ENCODE measurements around the gene CD300C. TPM values are rescaled to one million over a fixed set of nuclear protein-coding genes. Genes with fewer than 3 reads are reported as not detected.

Gene CD300C
- total RNA-seq, 1 experiment from 2014 or later: not detected

DNA sequence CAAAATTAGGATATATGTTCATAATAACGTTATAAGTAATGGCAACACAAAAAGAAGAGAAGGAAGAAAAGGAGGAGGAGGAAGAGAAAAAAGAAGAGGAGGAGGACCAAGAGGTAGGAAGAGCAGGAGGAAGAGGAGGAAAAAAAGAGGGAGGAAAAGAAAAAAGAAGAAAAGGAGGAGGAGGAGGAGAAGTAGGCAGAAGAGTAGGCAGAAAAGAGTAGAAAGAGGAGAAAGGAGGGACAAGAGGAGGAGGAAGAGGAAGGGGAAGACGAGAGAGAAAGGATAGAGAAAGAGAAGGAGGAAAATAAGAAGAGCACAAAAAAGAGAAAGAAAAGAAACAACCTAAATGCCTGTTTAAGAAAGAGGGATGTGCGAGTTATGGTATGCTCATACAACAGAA, 9.0 kb downstream of the CD300C start:
- no peaks in the 10 kb centered on the region for H3K9me3 ChIP-seq (ENCODE audit: low read depth, low read length, poor library complexity, severe bottlenecking)
- BruUV-seq (replicated peaks): no TSS peak
- DNase-seq (ENCODE audit: low spot score): no peak
- no peak overlapping the region for H3K4me3 ChIP-seq (ENCODE audit: low read depth, low read length, poor library complexity, severe bottlenecking)
- ChIA-PET CTCF (interaction anchor here (0.7 kb wide), 1 partner anchor 253 kb away, joined by 6 read pairs; no protein-coding TSS in a partner anchor), POLR2A (ENCODE audit: low non-redundant PET) (no interaction called here)
- TF ChIP-seq, protein P1, sequence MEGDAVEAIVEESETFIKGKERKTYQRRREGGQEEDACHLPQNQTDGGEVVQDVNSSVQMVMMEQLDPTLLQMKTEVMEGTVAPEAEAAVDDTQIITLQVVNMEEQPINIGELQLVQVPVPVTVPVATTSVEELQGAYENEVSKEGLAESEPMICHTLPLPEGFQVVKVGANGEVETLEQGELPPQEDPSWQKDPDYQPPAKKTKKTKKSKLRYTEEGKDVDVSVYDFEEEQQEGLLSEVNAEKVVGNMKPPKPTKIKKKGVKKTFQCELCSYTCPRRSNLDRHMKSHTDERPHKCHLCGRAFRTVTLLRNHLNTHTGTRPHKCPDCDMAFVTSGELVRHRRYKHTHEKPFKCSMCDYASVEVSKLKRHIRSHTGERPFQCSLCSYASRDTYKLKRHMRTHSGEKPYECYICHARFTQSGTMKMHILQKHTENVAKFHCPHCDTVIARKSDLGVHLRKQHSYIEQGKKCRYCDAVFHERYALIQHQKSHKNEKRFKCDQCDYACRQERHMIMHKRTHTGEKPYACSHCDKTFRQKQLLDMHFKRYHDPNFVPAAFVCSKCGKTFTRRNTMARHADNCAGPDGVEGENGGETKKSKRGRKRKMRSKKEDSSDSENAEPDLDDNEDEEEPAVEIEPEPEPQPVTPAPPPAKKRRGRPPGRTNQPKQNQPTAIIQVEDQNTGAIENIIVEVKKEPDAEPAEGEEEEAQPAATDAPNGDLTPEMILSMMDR (conservative IDR thresholded peaks at IDR 0.05; ENCODE audit: low read depth, low read length): no peak
- TF ChIP-seq EZH2 (IDR thresholded peaks at IDR 0.05; ENCODE audit: borderline replicate concordance, low read depth, low read length, poor library complexity, severe bottlenecking): no peak
- H3K4me1 ChIP-seq (ENCODE audit: insufficient read depth, low read length, poor library complexity, severe bottlenecking): no peaks in the 10 kb centered on the region
- H3K27me3 ChIP-seq (replicated peaks; ENCODE audit: insufficient read depth, low read depth, low read length, poor library complexity): peaks cover 28% of the 10 kb centered on the region
- intact Hi-C loops (cut with micrococcal nuclease; ENCODE audit: unreplicated experiment): no loop called here
- H3K36me3 ChIP-seq (ENCODE audit: insufficient read depth, low read length, poor library complexity, severe bottlenecking): no peaks in the 10 kb centered on the region
- H3K27ac ChIP-seq (ENCODE audit: low read depth, low read length, poor library complexity, severe bottlenecking): no peak overlapping the region

DNA sequence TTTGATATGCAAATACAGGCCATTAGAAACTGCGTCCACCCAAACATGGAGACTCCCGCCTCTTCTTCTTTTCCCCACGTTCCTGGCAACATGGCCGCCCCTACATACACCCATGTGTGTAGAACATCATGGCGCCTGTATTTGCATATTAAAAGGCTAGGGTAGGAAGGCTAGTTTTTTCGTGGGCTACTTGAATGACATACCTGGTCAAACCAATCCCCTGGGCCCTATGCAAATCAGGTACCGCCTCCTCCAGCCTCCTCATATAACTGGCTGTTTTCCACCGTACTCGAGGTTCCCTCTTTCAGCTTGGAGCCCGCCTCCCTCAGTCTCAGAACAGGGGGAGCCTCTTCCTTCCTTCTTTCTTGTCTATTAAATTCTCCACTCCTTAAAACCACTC, 13.8 kb downstream of the CD300C start:
- no peak overlapping the region for H3K27ac ChIP-seq (ENCODE audit: low read depth, low read length, poor library complexity, severe bottlenecking)
- H3K4me3 ChIP-seq (ENCODE audit: low read depth, low read length, poor library complexity, severe bottlenecking): no peak overlapping the region
- no peak for TF ChIP-seq EZH2 (IDR thresholded peaks at IDR 0.05; ENCODE audit: borderline replicate concordance, low read depth, low read length, poor library complexity, severe bottlenecking)
- CTCF ChIA-PET: interaction anchor here (1.4 kb wide), 1 partner anchor 163 kb away, joined by 3 read pairs; no protein-coding TSS in a partner anchor
- no peaks in the 10 kb centered on the region for H3K4me1 ChIP-seq (ENCODE audit: insufficient read depth, low read length, poor library complexity, severe bottlenecking)
- H3K9me3 ChIP-seq (ENCODE audit: low read depth, low read length, poor library complexity, severe bottlenecking): no peaks in the 10 kb centered on the region
- H3K36me3 ChIP-seq (ENCODE audit: insufficient read depth, low read length, poor library complexity, severe bottlenecking): no peaks in the 10 kb centered on the region
- no TSS peak for BruUV-seq (replicated peaks)
- intact Hi-C loops (cut with micrococcal nuclease; ENCODE audit: unreplicated experiment): no loop called here
- peak; percentile 61 for DNase-seq (ENCODE audit: low spot score)
- peaks cover 24% of the 10 kb centered on the region for H3K27me3 ChIP-seq (replicated peaks; ENCODE audit: insufficient read depth, low read depth, low read length, poor library complexity)
- POLR2A ChIA-PET (ENCODE audit: low non-redundant PET): no interaction called here

DNA sequence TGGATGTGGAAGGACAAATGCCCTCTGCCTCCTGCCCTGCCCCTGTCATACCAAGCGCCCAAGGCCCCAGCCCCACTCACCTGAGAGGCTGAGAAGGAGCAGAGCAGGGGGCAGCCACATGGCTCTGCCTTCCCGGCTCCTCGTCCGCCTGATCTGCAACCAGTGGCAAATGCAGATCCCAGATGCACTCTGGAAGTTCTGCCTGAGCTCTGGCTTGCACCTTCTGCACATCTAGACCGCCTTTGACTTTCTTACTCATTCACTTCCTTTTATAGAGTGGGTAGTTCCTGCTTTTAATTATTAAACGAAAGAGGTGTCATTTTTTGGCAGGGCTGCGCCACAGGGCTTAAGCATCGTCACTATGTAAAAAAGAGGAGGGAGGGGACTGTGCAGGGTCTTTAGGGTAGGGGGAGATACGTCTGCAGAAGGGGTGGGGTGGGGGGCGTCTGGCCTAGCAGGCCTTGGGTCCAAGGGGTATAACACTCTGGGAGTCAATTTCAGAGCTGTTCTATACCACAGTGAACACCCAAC, 14.6 kb downstream of the CD300C start, which contains the start of gene CD300LB:
Gene CD300LB (minus strand): TSS at position 245 of the 531 bp plus-strand sequence. CDS start 125 bp downstream, at position 120.
- no peak for DNase-seq (ENCODE audit: low spot score)
- Histone ChIP-seq H3K4me3 (ENCODE audit: low read depth, low read length, poor library complexity, severe bottlenecking) (no peak within 1 kb of the TSS), H3K27me3 (replicated peaks; ENCODE audit: insufficient read depth, low read depth, low read length, poor library complexity) (peaks cover 26% of the 10 kb centered on the region), H3K27ac (ENCODE audit: low read depth, low read length, poor library complexity, severe bottlenecking) (no peak within 1 kb of the TSS), H3K4me1 (ENCODE audit: insufficient read depth, low read length, poor library complexity, severe bottlenecking) (no peaks in the 10 kb centered on the region), H3K9me3 (ENCODE audit: low read depth, low read length, poor library complexity, severe bottlenecking) (no peaks in the 10 kb centered on the region), H3K36me3 (ENCODE audit: insufficient read depth, low read length, poor library complexity, severe bottlenecking) (no peaks in the 10 kb centered on the region)
- TF ChIP-seq, protein P1 (conservative IDR thresholded peaks at IDR 0.05; ENCODE audit: low read depth, low read length): no peak
- TF ChIP-seq EZH2 (IDR thresholded peaks at IDR 0.05; ENCODE audit: borderline replicate concordance, low read depth, low read length, poor library complexity, severe bottlenecking): no peak
- ChIA-PET CTCF (no interaction called here), POLR2A (ENCODE audit: low non-redundant PET) (no interaction called here)
- intact Hi-C loops (cut with micrococcal nuclease; ENCODE audit: unreplicated experiment): no loop called here
- BruUV-seq (replicated peaks): no TSS peak

DNA sequence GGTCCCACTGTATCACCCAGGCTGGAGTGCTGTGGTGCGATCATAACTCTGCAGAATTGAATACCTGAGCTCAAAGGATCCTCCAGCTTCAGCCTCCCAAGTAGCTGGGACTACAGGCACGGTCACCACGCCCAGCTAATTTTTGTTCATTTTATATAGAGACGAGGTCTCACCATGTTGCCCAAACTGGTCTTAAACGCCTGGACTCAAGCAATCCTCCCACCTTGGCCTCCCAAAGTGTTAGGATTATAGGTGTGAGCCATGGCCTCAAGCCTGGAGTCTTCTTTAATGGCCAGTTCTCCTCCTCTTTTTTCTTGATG, 15.1 kb downstream of the CD300C start:
- H3K27ac ChIP-seq (ENCODE audit: low read depth, low read length, poor library complexity, severe bottlenecking): no peak overlapping the region
- H3K27me3 ChIP-seq (replicated peaks; ENCODE audit: insufficient read depth, low read depth, low read length, poor library complexity): peaks cover 23% of the 10 kb centered on the region
- intact Hi-C loops (cut with micrococcal nuclease; ENCODE audit: unreplicated experiment): no loop called here
- TF ChIP-seq EZH2 (IDR thresholded peaks at IDR 0.05; ENCODE audit: borderline replicate concordance, low read depth, low read length, poor library complexity, severe bottlenecking): no peak
- TF ChIP-seq, protein P1 (conservative IDR thresholded peaks at IDR 0.05; ENCODE audit: low read depth, low read length): no peak
- no peak overlapping the region for H3K4me3 ChIP-seq (ENCODE audit: low read depth, low read length, poor library complexity, severe bottlenecking)
- no peaks in the 10 kb centered on the region for H3K36me3 ChIP-seq (ENCODE audit: insufficient read depth, low read length, poor library complexity, severe bottlenecking)
- H3K4me1 ChIP-seq (ENCODE audit: insufficient read depth, low read length, poor library complexity, severe bottlenecking): no peaks in the 10 kb centered on the region
- ChIA-PET CTCF (no interaction called here), POLR2A (ENCODE audit: low non-redundant PET) (no interaction called here)
- H3K9me3 ChIP-seq (ENCODE audit: low read depth, low read length, poor library complexity, severe bottlenecking): no peaks in the 10 kb centered on the region
- BruUV-seq (replicated peaks): no TSS peak
- DNase-seq (ENCODE audit: low spot score): no peak
